K562 (cell line): ENCODE results near the gene PCK1. TPM values are rescaled to one million over a fixed set of nuclear protein-coding genes. Genes with fewer than 3 reads are reported as not detected.

Experiments used
- BCOR ChIP-seq: fragments of 450-650 bp; IDR thresholded peaks from 2 replicates; pipeline ENCODE4 v1.6.1; 2016
- GATAD2B ChIP-seq: fragments of 450-650 bp; IDR thresholded peaks from 2 replicates; pipeline ENCODE4 v1.6.1; 2017; ENCODE audit warnings: mild to moderate bottlenecking, borderline replicate concordance
- HDAC1 ChIP-seq, 2 experiments: fragments of 450-650 bp; IDR thresholded peaks; 2 replicates each; pipeline ENCODE4 v1.6.1; 2016 to 2017; ENCODE audit warnings: inconsistent platforms in 1 of 2, mild to moderate bottlenecking in 1 of 2, moderate library complexity in 1 of 2
- KDM5B ChIP-seq: fragments of 200-600 bp; sonication (generic); IDR thresholded peaks from 2 replicates; pipeline ENCODE4 v1.6.1; 2012; ENCODE audit warnings: low read depth, mild to moderate bottlenecking, moderate library complexity, low read length, control low read depth, inconsistent platforms; ENCODE audit not compliant: insufficient replicate concordance
- NKRF ChIP-seq: fragments of 450-650 bp; IDR thresholded peaks from 2 replicates; pipeline ENCODE4 v1.6.1; 2016; ENCODE audit warnings: borderline replicate concordance
- POLR2AphosphoS2 ChIP-seq: IDR thresholded peaks from 2 replicates; pipeline ENCODE4 v1.6.1; 2012; ENCODE audit warnings: low read length, improper control_type of control experiment
- RBM39 ChIP-seq: fragments of 200-400 bp; formaldehyde crosslinking; optimal IDR thresholded peaks from 2 replicates; pipeline ENCODE3; 2018; ENCODE audit warnings: low read depth, low read length
- ZHX1 ChIP-seq: fragments of 150-350 bp; conservative IDR thresholded peaks from 2 replicates; pipeline ENCODE4 v1.6.1; 2014; ENCODE audit warnings: low read length
- ZNF239 ChIP-seq: fragments of 250-450 bp; sonication (Bioruptor Pico); IDR thresholded peaks from 2 replicates; pipeline ENCODE4 v1.4.0; 2020; ENCODE audit warnings: mild to moderate bottlenecking
- ZNF740 ChIP-seq, 3 experiments: fragments of 200-800 bp in 1 of 3; sonication (Bioruptor generic) in 1 of 3; sonication (generic) in 1 of 3; formaldehyde crosslinking in 1 of 3; IDR thresholded peaks; 2 replicates each; pipeline versions ENCODE4 v1.6.1 to v1.8.0; 2016 to 2022; ENCODE audit warnings: mild to moderate bottlenecking in 2 of 3, missing compliant biosample characterization in 2 of 3, missing genetic modification characterization in 2 of 3, missing genetic modification reagents in 1 of 3
- ZNF764 ChIP-seq: fragments of 250-450 bp; sonication (Bioruptor Pico); IDR thresholded peaks from 2 replicates; pipeline ENCODE4 v1.4.0; 2020; ENCODE audit warnings: low read depth, mild to moderate bottlenecking, moderate library complexity
- polyA plus RNA-seq, 8 experiments: library from polyadenylated mRNA; depleted of rRNA in 4 of 8; stranded (reverse) in 5 of 8; unstranded in 3 of 8; fragments of >200 nt; fragmentation: Nextera tagmentation in 2 of 8; fragmentation: Illumina TruSeq in 1 of 8; extraction: Ambion mirVana in 2 of 8; extraction: Trizol in 1 of 8; gene quantifications; 2 replicates each; pipeline versions ENCODE4 v1.2.1 to v1.2.3, GENCODE V29; 2011 to 2014; ENCODE audit warnings: inconsistent platforms in 1 of 8, missing spikeins in 1 of 8
- total RNA-seq, 7 experiments: library from RNA; depleted of rRNA in 6 of 7; stranded (reverse); fragments of >200 nt in 6 of 7; fragmentation: Illumina TruSeq in 2 of 7; extraction: Trizol in 2 of 7; gene quantifications; 2 replicates each; pipeline versions ENCODE4 v1.2.1 to v1.2.3, GENCODE V29; 2011 to 2021; ENCODE audit warnings: low replicate concordance in 1 of 7
- TF ChIP-seq, protein P1 (sequence below), 3 experiments: fragments of 200-800 bp in 1 of 3; fragments of 250-450 bp in 1 of 3; fragments of 450-650 bp in 1 of 3; sonication (Bioruptor Pico) in 1 of 3; sonication (Bioruptor generic) in 1 of 3; formaldehyde crosslinking in 1 of 3; IDR thresholded peaks; 2 replicates each; pipeline versions ENCODE4 v1.6.1 to v1.8.0; 2016 to 2022; ENCODE audit warnings: mild to moderate bottlenecking in 2 of 3, missing genetic modification characterization in 2 of 3, missing compliant biosample characterization in 1 of 3, moderate library complexity in 1 of 3
- TF ChIP-seq, protein P2 (sequence below): fragments of 450-650 bp; IDR thresholded peaks from 2 replicates; pipeline ENCODE4 v1.6.1; 2017; ENCODE audit warnings: antibody characterized with exemption, mild to moderate bottlenecking

Gene PCK1
- total and polyA plus RNA-seq, 9 of the 15 experiments (the other 6 are each of a cell fraction or from before 2014, with no cell fraction given) = 0.05 to 0.73 (median 0.15) TPM

GRCh38 chr20:57523782-57524181 lies 37.1 kb upstream of the PCK1 start (continued):
- TF ChIP-seq ZHX1 = no peak
- no peak for TF ChIP-seq ZNF764 (CRISPR knock-in tag)
- TF ChIP-seq RBM39 = no peak
- TF ChIP-seq POLR2AphosphoS2 = no peak
- TF ChIP-seq GATAD2B = no peak
- TF ChIP-seq HDAC1 (IDR thresholded peaks at IDR 0.05) = 0 out of 4 replicates have a peak, but pooled peaks of 1 of the 2 experiments have one; percentile 37
- 0 out of 2 replicates have a peak, but pooled peaks have one; percentile 13 for TF ChIP-seq BCOR
- TF ChIP-seq ZNF239 (CRISPR knock-in tag) = no peak
- no peak for TF ChIP-seq KDM5B
- TF ChIP-seq, protein P1, sequence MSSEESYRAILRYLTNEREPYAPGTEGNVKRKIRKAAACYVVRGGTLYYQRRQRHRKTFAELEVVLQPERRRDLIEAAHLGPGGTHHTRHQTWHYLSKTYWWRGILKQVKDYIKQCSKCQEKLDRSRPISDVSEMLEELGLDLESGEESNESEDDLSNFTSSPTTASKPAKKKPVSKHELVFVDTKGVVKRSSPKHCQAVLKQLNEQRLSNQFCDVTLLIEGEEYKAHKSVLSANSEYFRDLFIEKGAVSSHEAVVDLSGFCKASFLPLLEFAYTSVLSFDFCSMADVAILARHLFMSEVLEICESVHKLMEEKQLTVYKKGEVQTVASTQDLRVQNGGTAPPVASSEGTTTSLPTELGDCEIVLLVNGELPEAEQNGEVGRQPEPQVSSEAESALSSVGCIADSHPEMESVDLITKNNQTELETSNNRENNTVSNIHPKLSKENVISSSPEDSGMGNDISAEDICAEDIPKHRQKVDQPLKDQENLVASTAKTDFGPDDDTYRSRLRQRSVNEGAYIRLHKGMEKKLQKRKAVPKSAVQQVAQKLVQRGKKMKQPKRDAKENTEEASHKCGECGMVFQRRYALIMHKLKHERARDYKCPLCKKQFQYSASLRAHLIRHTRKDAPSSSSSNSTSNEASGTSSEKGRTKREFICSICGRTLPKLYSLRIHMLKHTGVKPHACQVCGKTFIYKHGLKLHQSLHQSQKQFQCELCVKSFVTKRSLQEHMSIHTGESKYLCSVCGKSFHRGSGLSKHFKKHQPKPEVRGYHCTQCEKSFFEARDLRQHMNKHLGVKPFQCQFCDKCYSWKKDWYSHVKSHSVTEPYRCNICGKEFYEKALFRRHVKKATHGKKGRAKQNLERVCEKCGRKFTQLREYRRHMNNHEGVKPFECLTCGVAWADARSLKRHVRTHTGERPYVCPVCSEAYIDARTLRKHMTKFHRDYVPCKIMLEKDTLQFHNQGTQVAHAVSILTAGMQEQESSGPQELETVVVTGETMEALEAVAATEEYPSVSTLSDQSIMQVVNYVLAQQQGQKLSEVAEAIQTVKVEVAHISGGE (CRISPR knock-in tag; IDR thresholded peaks at IDR 0.05) = 0 out of 6 replicates have a peak, but pooled peaks of 1 of the 3 experiments have one; percentile 0
- 0 out of 2 replicates have a peak, but pooled peaks have one; percentile 38 for TF ChIP-seq NKRF
- TF ChIP-seq, protein P2, sequence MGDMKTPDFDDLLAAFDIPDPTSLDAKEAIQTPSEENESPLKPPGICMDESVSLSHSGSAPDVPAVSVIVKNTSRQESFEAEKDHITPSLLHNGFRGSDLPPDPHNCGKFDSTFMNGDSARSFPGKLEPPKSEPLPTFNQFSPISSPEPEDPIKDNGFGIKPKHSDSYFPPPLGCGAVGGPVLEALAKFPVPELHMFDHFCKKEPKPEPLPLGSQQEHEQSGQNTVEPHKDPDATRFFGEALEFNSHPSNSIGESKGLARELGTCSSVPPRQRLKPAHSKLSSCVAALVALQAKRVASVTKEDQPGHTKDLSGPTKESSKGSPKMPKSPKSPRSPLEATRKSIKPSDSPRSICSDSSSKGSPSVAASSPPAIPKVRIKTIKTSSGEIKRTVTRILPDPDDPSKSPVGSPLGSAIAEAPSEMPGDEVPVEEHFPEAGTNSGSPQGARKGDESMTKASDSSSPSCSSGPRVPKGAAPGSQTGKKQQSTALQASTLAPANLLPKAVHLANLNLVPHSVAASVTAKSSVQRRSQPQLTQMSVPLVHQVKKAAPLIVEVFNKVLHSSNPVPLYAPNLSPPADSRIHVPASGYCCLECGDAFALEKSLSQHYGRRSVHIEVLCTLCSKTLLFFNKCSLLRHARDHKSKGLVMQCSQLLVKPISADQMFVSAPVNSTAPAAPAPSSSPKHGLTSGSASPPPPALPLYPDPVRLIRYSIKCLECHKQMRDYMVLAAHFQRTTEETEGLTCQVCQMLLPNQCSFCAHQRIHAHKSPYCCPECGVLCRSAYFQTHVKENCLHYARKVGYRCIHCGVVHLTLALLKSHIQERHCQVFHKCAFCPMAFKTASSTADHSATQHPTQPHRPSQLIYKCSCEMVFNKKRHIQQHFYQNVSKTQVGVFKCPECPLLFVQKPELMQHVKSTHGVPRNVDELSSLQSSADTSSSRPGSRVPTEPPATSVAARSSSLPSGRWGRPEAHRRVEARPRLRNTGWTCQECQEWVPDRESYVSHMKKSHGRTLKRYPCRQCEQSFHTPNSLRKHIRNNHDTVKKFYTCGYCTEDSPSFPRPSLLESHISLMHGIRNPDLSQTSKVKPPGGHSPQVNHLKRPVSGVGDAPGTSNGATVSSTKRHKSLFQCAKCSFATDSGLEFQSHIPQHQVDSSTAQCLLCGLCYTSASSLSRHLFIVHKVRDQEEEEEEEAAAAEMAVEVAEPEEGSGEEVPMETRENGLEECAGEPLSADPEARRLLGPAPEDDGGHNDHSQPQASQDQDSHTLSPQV = no peak
- no peak for TF ChIP-seq ZNF740 (CRISPR knock-in tag; IDR thresholded peaks at IDR 0.05)
- TF ChIP-seq ZNF740 (tag; IDR thresholded peaks at IDR 0.05) = no peak
